GM23248 (cell line): ENCODE results near the gene SGPP1. TPM values are rescaled to one million over a fixed set of nuclear protein-coding genes. Genes with fewer than 3 reads are reported as not detected.
"Not testable (repeated sequence)": the region's sequence is repeated elsewhere in the genome, so short reads cannot be mapped to it uniquely, and the experiment has no call there.

Experiments
- DNase-seq: peaks from one replicate; pipeline ENCODE4 v3.0.0-alpha.2; 2015
- H2AFZ ChIP-seq: fragments of 200-600 bp; sonication (generic); 2 replicates; pipeline ENCODE4 v1.6.1; 2016; ENCODE audit warnings: antibody characterized with exemption
- H3F3A ChIP-seq: fragments of 200-600 bp; sonication (generic); 2 replicates; pipeline ENCODE4 v1.6.1; 2016; ENCODE audit warnings: mild to moderate bottlenecking, antibody characterized with exemption, mixed run types; ENCODE audit not compliant: insufficient read depth
- H3K27ac ChIP-seq: fragments of 200-600 bp; sonication (generic); 2 replicates; pipeline ENCODE4 v1.5.1; 2016; ENCODE audit warnings: mild to moderate bottlenecking
- H3K27me3 ChIP-seq: fragments of 200-600 bp; sonication (generic); replicated peaks from 2 replicates; pipeline ENCODE4 v1.6.1; 2016; ENCODE audit warnings: mild to moderate bottlenecking; ENCODE audit not compliant: insufficient read depth
- H3K36me3 ChIP-seq: fragments of 200-600 bp; sonication (generic); 2 replicates; pipeline ENCODE4 v1.6.1; 2016; ENCODE audit warnings: low read depth, mild to moderate bottlenecking
- H3K4me1 ChIP-seq: fragments of 200-600 bp; sonication (generic); 2 replicates; pipeline ENCODE4 v1.6.1; 2016; ENCODE audit warnings: mild to moderate bottlenecking; ENCODE audit not compliant: insufficient read depth
- H3K4me2 ChIP-seq: fragments of 200-600 bp; sonication (generic); one replicate; pipeline ENCODE4 v1.6.1; 2016; ENCODE audit warnings: mild to moderate bottlenecking; ENCODE audit not compliant: unreplicated experiment
- H3K4me3 ChIP-seq: fragments of 200-600 bp; sonication (generic); 2 replicates; pipeline ENCODE4 v1.5.1; 2016; ENCODE audit warnings: mild to moderate bottlenecking
- H3K79me2 ChIP-seq: fragments of 200-600 bp; sonication (generic); 2 replicates; pipeline ENCODE4 v1.6.1; 2016; ENCODE audit warnings: mild to moderate bottlenecking; ENCODE audit not compliant: insufficient read depth
- H3K9ac ChIP-seq: fragments of 200-600 bp; sonication (generic); 2 replicates; pipeline ENCODE4 v1.6.1; 2016; ENCODE audit warnings: mild to moderate bottlenecking
- H3K9me2 ChIP-seq: fragments of 200-600 bp; sonication (generic); 2 replicates; pipeline ENCODE4 v1.6.1; 2016; ENCODE audit warnings: mixed run types, mild to moderate bottlenecking, moderate library complexity; ENCODE audit not compliant: insufficient read depth
- H3K9me3 ChIP-seq: fragments of 200-600 bp; sonication (generic); one replicate; pipeline ENCODE4 v1.6.1; 2017; ENCODE audit warnings: low read depth
- H4K20me1 ChIP-seq: fragments of 200-600 bp; sonication (generic); 2 replicates; pipeline ENCODE4 v1.6.0; 2016; ENCODE audit not compliant: insufficient read depth
- EZH2 ChIP-seq: fragments of 200-600 bp; sonication (generic); IDR thresholded peaks from 2 replicates; pipeline ENCODE4 v1.6.1; 2018; ENCODE audit warnings: antibody characterized with exemption, mild to moderate bottlenecking; ENCODE audit not compliant: insufficient read depth, poor library complexity, severe bottlenecking
- EZH2phosphoT487 ChIP-seq: fragments of 200-600 bp; sonication (generic); IDR thresholded peaks from 2 replicates; pipeline ENCODE4 v1.6.1; 2018; ENCODE audit warnings: antibody characterized with exemption, moderate library complexity, mild to moderate bottlenecking, low read depth; ENCODE audit not compliant: insufficient read depth
- WGBS, 2 experiments: methylation state at CpG; one replicate each; pipeline ENCODE4 v1.1.6; 2015 to 2017; ENCODE audit warnings: low lambda C conversion rate in 2 of 2, low coverage in 1 of 2; ENCODE audit errors: missing lambda C conversion rate in 2 of 2; 5-methylcytosine and 5-hydroxymethylcytosine counted together
- in situ Hi-C: fragments of 300-500 bp; cut with MboI; formaldehyde crosslinking; loops from 2 replicates; pipeline ENCODE4 v1.15.0; 2020
- polyA plus RNA-seq: library from polyadenylated mRNA; unstranded; fragments of >200 nt; fragmentation: Nextera tagmentation; extraction: Ambion mirVana; gene quantifications from 2 replicates; pipeline ENCODE4 v1.2.1, GENCODE V29; 2016
- small RNA-seq: library from RNA; depleted of rRNA; stranded (forward); fragments of <200 nt; gene quantifications from one replicate; pipeline ENCODE3, GENCODE V24; 2014; ENCODE audit warnings: low read depth, low replicate concordance
- total RNA-seq: library from RNA; depleted of rRNA; stranded (reverse); fragments of >200 nt; shearing (Covaris generic); gene quantifications from 2 replicates; pipeline ENCODE4 v1.2.3, GENCODE V29; 2014; rRNA removed

Gene SGPP1
- total and polyA plus RNA-seq, 2 experiments from 2014 or later = 19.6 to 44.5 TPM

DNA sequence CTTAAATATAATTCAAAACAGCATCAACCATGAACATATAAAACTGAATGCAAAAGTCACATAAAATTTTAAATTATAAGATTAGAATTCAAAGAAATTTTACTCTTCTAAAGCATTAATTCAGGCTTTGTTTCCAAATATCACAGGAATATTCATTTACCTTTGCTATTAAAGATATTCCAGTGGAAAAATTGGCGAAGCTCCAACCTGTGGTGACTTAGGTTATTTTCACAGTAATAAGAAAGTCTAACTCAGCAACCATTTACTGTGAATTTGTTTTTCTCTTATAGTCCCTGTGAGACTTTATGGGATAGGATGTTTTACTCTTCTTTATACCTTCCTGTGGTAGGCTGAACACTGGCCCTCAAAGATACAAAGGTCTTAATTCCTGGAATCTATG lies 89.4 kb downstream of the SGPP1 start:
- Histone ChIP-seq H3K4me1 (0 out of 2 replicates have a peak, but pooled peaks cover 4% of the 10 kb centered on the region), H3K27me3 (no peaks in the 10 kb centered on the region), H3K27ac (no peak overlapping the region), H3K9me2 (no peaks in the 10 kb centered on the region), H3K36me3 (no peaks in the 10 kb centered on the region; the same call in 1 of the 2 replicates), H3F3A (peaks cover 8% of the 10 kb centered on the region), H3K4me3 (no peak overlapping the region), H2AFZ (no peak overlapping the region), H3K79me2 (peaks cover 79% of the 10 kb centered on the region), H3K4me2 (no peak overlapping the region), H3K9ac (no peak overlapping the region), H4K20me1 (no peaks in the 10 kb centered on the region), H3K9me3 (no peaks in the 10 kb centered on the region)
- TF ChIP-seq EZH2phosphoT487 = no peak
- TF ChIP-seq EZH2 = no peak
- WGBS, 2 experiments = 89 to 100% methylated on average over 1 of the region's 1 CpG
- no peak for DNase-seq
- in situ Hi-C loops = no loop called here

GRCh38 chr14:63636094-63636635 lies 91.7 kb downstream of the SGPP1 start:
- H3K4me1 ChIP-seq, H3K9me3 ChIP-seq, H3K4me2 ChIP-seq, H3K27ac ChIP-seq, H4K20me1 ChIP-seq, H3K36me3 ChIP-seq, H3K27me3 ChIP-seq, H3K4me3 ChIP-seq, H2AFZ ChIP-seq, H3K9me2 ChIP-seq, DNase-seq, in situ Hi-C loops, H3K9ac ChIP-seq, H3F3A ChIP-seq: not testable (repeated sequence)
- WGBS, 2 experiments = 96 to 98% methylated on average over 4 of the region's 4 CpGs
- H3K79me2 ChIP-seq = peaks cover 90% of the 10 kb centered on the region

Small RNAs within 50 kb of the gene (small RNA-seq; reads per million reads assigned to genes)
- gene AL161670.1 (not detected), gene RF00012 (not detected), gene RNU7-116P (not detected)

Other genes with a start within 250 kb of the SGPP1 start
- 16.9 and 21.8 TPM in 2 replicates for gene PPP2R5E, start 184.7 kb downstream of the SGPP1 start, total RNA-seq
- 31.8 and 33.7 TPM in 2 replicates for gene PPP2R5E, start 184.7 kb downstream of the SGPP1 start, polyA plus RNA-seq
- 5.9 and 6.9 TPM in 2 replicates for gene WDR89, start 86.2 kb downstream of the SGPP1 start, total RNA-seq
- gene WDR89, start 86.2 kb downstream of the SGPP1 start, polyA plus RNA-seq = 7.0 and 8.5 TPM in 2 replicates
- gene SYNE2, start 124.9 kb upstream of the SGPP1 start, total RNA-seq = 3.5 and 4.4 TPM in 2 replicates
- gene SYNE2, start 124.9 kb upstream of the SGPP1 start, polyA plus RNA-seq = 1.8 and 2.8 TPM in 2 replicates